Measurements from ENCODE around the gene HPX.

The HPX gene

GRCh38 chr11:6404342-6405051, 36.3 kb downstream of the HPX start:
- no peak for TF ChIP-seq POLR2AphosphoS5 (IDR thresholded peaks at IDR 0.05; ENCODE audit: low read depth, low read length)
- TF ChIP-seq, protein P1, sequence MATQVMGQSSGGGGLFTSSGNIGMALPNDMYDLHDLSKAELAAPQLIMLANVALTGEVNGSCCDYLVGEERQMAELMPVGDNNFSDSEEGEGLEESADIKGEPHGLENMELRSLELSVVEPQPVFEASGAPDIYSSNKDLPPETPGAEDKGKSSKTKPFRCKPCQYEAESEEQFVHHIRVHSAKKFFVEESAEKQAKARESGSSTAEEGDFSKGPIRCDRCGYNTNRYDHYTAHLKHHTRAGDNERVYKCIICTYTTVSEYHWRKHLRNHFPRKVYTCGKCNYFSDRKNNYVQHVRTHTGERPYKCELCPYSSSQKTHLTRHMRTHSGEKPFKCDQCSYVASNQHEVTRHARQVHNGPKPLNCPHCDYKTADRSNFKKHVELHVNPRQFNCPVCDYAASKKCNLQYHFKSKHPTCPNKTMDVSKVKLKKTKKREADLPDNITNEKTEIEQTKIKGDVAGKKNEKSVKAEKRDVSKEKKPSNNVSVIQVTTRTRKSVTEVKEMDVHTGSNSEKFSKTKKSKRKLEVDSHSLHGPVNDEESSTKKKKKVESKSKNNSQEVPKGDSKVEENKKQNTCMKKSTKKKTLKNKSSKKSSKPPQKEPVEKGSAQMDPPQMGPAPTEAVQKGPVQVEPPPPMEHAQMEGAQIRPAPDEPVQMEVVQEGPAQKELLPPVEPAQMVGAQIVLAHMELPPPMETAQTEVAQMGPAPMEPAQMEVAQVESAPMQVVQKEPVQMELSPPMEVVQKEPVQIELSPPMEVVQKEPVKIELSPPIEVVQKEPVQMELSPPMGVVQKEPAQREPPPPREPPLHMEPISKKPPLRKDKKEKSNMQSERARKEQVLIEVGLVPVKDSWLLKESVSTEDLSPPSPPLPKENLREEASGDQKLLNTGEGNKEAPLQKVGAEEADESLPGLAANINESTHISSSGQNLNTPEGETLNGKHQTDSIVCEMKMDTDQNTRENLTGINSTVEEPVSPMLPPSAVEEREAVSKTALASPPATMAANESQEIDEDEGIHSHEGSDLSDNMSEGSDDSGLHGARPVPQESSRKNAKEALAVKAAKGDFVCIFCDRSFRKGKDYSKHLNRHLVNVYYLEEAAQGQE (IDR thresholded peaks at IDR 0.05; ENCODE audit: insufficient read depth in 1 of 2, low read depth in 2 of 2, low read length in 2 of 2), result no peak
- no peak for TF ChIP-seq FOXP2 (optimal IDR thresholded peaks at IDR 0.05; ENCODE audit: borderline replicate concordance, extremely low read depth, extremely low read length, insufficient read depth)
- TF ChIP-seq TAF1 (IDR thresholded peaks at IDR 0.05; ENCODE audit: borderline replicate concordance, insufficient read depth, low read length), result no peak
- TF ChIP-seq SIN3A (IDR thresholded peaks at IDR 0.05; ENCODE audit: borderline replicate concordance, insufficient read depth, low read length), result no peak

- TF ChIP-seq, protein P1 (IDR thresholded peaks at IDR 0.05; ENCODE audit: insufficient read depth in 1 of 2, low read depth in 2 of 2, low read length in 2 of 2), result no peak
- TF ChIP-seq FOXP2 (optimal IDR thresholded peaks at IDR 0.05; ENCODE audit: borderline replicate concordance, extremely low read depth, extremely low read length, insufficient read depth) (no peak), POLR2AphosphoS5 (IDR thresholded peaks at IDR 0.05; ENCODE audit: low read depth, low read length) (no peak), TAF1 (IDR thresholded peaks at IDR 0.05; ENCODE audit: borderline replicate concordance, insufficient read depth, low read length) (no peak), SIN3A (IDR thresholded peaks at IDR 0.05; ENCODE audit: borderline replicate concordance, insufficient read depth, low read length) (no peak)
Measured at GRCh38 chr11:6403539-6403938, 37.2 kb downstream of the HPX start.

- TF ChIP-seq, protein P1 (IDR thresholded peaks at IDR 0.05; ENCODE audit: insufficient read depth in 1 of 2, low read depth in 2 of 2, low read length in 2 of 2), result no peak
Measured at GRCh38 chr11:6402561-6402981, 38.2 kb downstream of the HPX start.

DNA sequence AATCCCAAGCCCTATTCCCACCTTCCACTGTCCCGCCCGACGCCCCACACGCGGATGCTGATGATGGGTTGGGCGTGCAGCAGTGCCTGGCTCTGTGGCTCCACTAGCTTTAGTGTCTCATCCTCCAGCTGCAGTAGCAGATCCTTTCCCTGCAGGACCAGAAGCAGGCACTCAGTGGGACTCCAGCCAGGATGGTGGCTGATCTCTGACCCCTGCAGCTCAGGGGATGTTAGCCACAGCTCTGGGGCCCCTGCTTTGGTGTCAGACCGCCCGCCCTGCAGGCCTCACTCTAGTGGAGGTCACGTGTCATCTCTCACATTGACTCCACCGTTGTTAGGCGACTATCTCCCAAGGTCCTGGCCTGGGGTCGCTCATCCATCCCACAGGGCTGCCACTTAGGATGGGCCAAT, 38.7 kb downstream of the HPX start:
- TF ChIP-seq, protein P1 (IDR thresholded peaks at IDR 0.05; ENCODE audit: insufficient read depth in 1 of 2, low read depth in 2 of 2, low read length in 2 of 2), result no peak
- no peak for TF ChIP-seq FOXP2 (optimal IDR thresholded peaks at IDR 0.05; ENCODE audit: borderline replicate concordance, extremely low read depth, extremely low read length, insufficient read depth)

DNA sequence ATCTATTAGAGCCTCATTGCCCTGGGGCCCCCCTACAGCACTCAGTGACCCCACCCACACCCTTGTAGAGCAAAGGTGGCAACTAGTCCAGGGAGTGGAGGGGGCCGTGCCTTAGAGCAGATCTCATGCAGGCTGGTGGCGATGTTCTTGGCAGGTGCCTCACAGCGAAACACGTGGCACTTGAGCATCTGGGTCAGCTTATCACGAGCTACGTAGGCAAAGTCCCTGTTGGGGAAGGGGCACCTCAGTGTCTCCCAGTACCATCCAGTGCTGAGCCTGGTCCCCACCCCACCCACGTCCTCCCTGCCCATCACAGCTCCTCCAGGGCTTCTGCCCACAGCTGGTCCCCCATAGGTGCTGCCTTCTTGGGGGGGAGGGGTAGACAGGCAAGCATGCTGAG, 39.3 kb downstream of the HPX start:
- TF ChIP-seq, protein P1 (IDR thresholded peaks at IDR 0.05; ENCODE audit: insufficient read depth in 1 of 2, low read depth in 2 of 2, low read length in 2 of 2), result no peak
- TF ChIP-seq SIN3A (IDR thresholded peaks at IDR 0.05; ENCODE audit: borderline replicate concordance, insufficient read depth, low read length) (no peak), FOXP2 (optimal IDR thresholded peaks at IDR 0.05; ENCODE audit: borderline replicate concordance, extremely low read depth, extremely low read length, insufficient read depth) (no peak), TAF1 (IDR thresholded peaks at IDR 0.05; ENCODE audit: borderline replicate concordance, insufficient read depth, low read length) (no peak), POLR2AphosphoS5 (IDR thresholded peaks at IDR 0.05; ENCODE audit: low read depth, low read length) (no peak)
